GM18951 (cell line): Measurements from ENCODE around the gene CFAP65.

ENCODE experiments used
- POLR2A ChIP-seq: IDR thresholded peaks from 4 replicates; pipeline ENCODE4 v1.6.1; 2011; ENCODE audit warnings: mild to moderate bottlenecking; ENCODE audit not compliant: insufficient read length, insufficient read depth; ENCODE audit errors: extremely low read depth
- in situ Hi-C: fragments of 300-500 bp; cut with MboI; formaldehyde crosslinking; loops from one replicate; pipeline ENCODE4 v1.12.0; 2022; ENCODE audit warnings: low sequenced_read_pairs, mixed read lengths, inconsistent platforms; ENCODE audit not compliant: unreplicated experiment

CFAP65 gene

GRCh38 chr2:219001577-219002394, 39.5 kb downstream of the CFAP65 start:
- TF ChIP-seq POLR2A, result no peak
- in situ Hi-C loops, result no loop called here

- in situ Hi-C loops, result no loop called here
- no peak for TF ChIP-seq POLR2A
These were observed 40.2 kb downstream of the CFAP65 start for GRCh38 chr2:219001100-219001576.

GRCh38 chr2:219000569-219000960, 40.8 kb downstream of the CFAP65 start:
- in situ Hi-C loops, result no loop called here
- TF ChIP-seq POLR2A, result no peak

- in situ Hi-C loops, result no loop called here
- no peak for TF ChIP-seq POLR2A
These were observed 41.3 kb downstream of the CFAP65 start for GRCh38 chr2:218999881-219000568.

- TF ChIP-seq POLR2A, result no peak
- in situ Hi-C loops, result no loop called here
These were observed 42.1 kb downstream of the CFAP65 start for GRCh38 chr2:218999021-218999880.

- in situ Hi-C loops, result no loop called here
- TF ChIP-seq POLR2A, result no peak
These were observed 42.8 kb downstream of the CFAP65 start for GRCh38 chr2:218998414-218999002.

- in situ Hi-C loops, result no loop called here
- TF ChIP-seq POLR2A, result no peak
These were observed 43.6 kb downstream of the CFAP65 start for GRCh38 chr2:218997731-218998130.

GRCh38 chr2:218996937-218997336, 44.4 kb downstream of the CFAP65 start:
- in situ Hi-C loops, result no loop called here
- TF ChIP-seq POLR2A, result no peak

- TF ChIP-seq POLR2A, result no peak
- in situ Hi-C loops, result no loop called here
These were observed 45.2 kb downstream of the CFAP65 start for GRCh38 chr2:218995972-218996711.

- no peak for TF ChIP-seq POLR2A
- in situ Hi-C loops, result no loop called here
These were observed 45.8 kb downstream of the CFAP65 start for GRCh38 chr2:218995561-218995960.

- in situ Hi-C loops, result no loop called here
- TF ChIP-seq POLR2A, result no peak
These were observed 47.7 kb downstream of the CFAP65 start, which contains the start of gene CRYBA2 for GRCh38 chr2:218993345-218994315. TSS of gene CRYBA2 (minus strand) at chr2:218993422. CDS start at chr2:218993176, 246 bp downstream.
